IMR-90 (cell line): ENCODE data around the gene KLHDC7B.

Source experiments
- CTCF ChIP-seq: conservative IDR thresholded peaks from 2 replicates; pipeline ENCODE4 v1.5.1; 2012; ENCODE audit warnings: mild to moderate bottlenecking, low read depth, low read length, improper control_type of control experiment
- MAFK ChIP-seq: IDR thresholded peaks from 2 replicates; pipeline ENCODE4 v1.6.1; 2012; ENCODE audit warnings: low read depth, low read length, improper control_type of control experiment
- MAZ ChIP-seq: IDR thresholded peaks from 2 replicates; pipeline ENCODE4 v1.6.1; 2012; ENCODE audit warnings: low read depth, mild to moderate bottlenecking, low read length, improper control_type of control experiment, moderate library complexity, borderline replicate concordance
- POLR2A ChIP-seq: IDR thresholded peaks from 2 replicates; pipeline ENCODE4 v1.6.1; 2012; ENCODE audit warnings: mild to moderate bottlenecking, low read depth, low read length

- TF ChIP-seq CTCF, result no peak
- no peak for TF ChIP-seq POLR2A
- no peak for TF ChIP-seq MAFK
- no peak for TF ChIP-seq MAZ
These were observed 18.6 kb downstream of the KLHDC7B start for GRCh38 chr22:50564289-50564688.
